ENCODE results near the gene DYNC2H1.
"Not testable (repeated sequence)": the region's sequence is repeated elsewhere in the genome, so short reads cannot be mapped to it uniquely, and the experiment has no call there.

The DYNC2H1 gene

DNA sequence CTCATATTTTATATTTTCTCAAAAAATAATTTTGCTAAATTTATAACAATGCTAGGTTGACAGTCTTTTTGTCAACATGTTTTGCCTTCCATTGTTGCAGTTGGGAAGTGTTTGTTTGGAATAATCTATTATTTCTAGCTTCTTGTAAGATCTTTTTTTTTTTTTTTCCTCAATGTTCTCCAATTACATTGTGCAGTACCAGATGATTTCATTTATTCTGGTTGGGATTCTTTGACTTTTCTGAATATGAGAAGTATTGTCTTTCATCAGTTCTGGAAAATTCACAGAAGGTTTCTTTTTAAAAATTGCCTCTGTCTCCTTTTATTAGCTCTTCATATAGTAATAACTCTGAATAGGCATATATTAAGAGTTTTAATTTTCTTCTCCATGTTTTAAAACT is 245.4 kb downstream of the DYNC2H1 start:
- Mint-ChIP-seq H3K9me3 (no peaks in the 10 kb centered on the region), H3K27me3 (no peaks in the 10 kb centered on the region), H3K27ac (peak overlapping the region in 1 of 2 donors; percentile 34), H3K4me1 (no peaks in the 10 kb centered on the region), H3K4me3 (no peak overlapping the region)
- DNase-seq (no peak), ATAC-seq (no peak)

DNA sequence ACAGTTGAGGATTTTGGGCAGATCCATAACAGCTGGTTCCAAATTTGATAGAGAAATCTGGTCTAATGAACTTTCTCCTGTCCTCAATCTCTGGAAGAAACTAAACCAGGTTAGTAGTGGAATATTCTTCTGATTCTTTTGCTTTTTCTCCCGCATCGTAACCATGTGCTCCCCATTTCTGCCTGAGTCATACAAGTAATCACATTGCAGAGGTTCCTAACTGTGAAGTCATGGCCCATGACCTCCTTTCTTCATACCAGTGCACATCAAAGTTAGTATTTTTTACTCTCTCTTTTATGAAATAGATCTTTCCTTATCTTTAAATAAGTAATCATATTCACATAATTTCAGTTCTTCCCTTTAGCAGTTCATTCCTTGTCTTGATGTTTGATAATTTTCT is 249.0 kb downstream of the DYNC2H1 start:
- Mint-ChIP-seq H3K9me3 (no peaks in the 10 kb centered on the region), H3K4me3 (no peak overlapping the region), H3K27me3 (no peaks in the 10 kb centered on the region), H3K27ac (no peak overlapping the region), H3K4me1 (no peaks in the 10 kb centered on the region)
- DNase-seq (no peak), ATAC-seq (no peak)

DNA sequence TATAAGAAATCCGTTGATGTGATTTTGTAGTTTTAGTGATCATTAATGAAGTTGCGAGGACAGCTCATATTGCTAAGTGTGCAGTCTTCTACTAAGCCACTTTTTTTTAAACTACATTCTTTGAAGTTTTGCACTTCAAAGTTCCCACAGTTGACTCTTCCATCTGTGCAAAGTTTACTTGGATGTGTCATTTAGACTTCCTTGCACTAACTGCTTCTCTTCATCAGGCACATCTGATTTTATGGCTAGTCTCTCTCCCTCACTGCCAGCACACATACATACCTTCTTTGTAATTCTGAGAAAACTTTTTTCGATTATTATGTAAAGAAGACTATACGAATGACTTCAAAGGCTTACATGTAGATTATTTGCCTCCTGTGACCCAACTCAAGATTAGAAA is 250.0 kb downstream of the DYNC2H1 start:
- no peaks in the 10 kb centered on the region for H3K9me3 Mint-ChIP-seq
- ATAC-seq = no peak
- H3K4me1 Mint-ChIP-seq = no peaks in the 10 kb centered on the region

DNA sequence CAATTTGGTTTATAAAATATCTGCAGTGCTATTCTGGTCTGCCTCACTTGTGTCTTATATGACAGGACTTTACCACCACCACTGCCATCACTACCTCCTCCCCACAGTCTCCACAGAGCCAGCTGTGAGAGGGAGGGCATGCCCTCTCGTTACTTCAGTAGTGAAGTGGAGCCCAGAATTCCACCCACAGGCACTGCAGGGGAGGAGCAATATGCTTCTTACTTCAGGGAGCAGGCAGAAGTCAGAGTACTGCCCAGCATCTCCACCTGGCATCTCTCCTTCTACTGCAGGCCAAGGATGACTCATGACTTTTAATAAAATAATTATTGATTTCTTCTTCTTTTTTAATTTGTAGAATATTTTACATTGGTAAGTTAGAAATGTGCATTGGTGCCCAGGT is 255.5 kb downstream of the DYNC2H1 start:
- Mint-ChIP-seq H3K4me1 (no peaks in the 10 kb centered on the region), H3K27ac (no peak overlapping the region), H3K9me3 (no peaks in the 10 kb centered on the region), H3K4me3 (no peak overlapping the region), H3K27me3 (no peaks in the 10 kb centered on the region)
- no peak for DNase-seq
- no peak for ATAC-seq

More for the DNA sequence above, 250.0 kb downstream of the DYNC2H1 start:
- DNase-seq = no peak
- no peak overlapping the region for H3K27ac Mint-ChIP-seq
- no peaks in the 10 kb centered on the region for H3K27me3 Mint-ChIP-seq
- H3K4me3 Mint-ChIP-seq = no peak overlapping the region

DNA sequence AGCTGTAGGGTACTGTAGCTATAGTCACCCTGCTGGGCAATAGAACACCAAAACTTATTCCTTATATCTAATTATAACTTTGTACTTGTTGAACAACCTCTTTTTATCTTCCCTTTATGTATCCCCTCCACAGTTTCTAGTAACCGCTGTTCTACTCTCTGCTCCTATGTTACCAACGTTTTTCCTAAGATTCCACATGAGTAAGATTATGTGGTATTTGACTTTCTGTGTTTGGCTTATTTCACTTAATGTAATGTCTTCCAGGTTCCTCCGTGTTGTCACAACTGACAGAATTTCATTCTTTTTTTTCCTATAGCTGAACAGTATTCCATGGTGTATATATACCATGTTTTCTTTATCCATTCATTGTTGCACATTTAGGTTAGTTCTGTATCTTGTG is 258.4 kb downstream of the DYNC2H1 start:
- no peak for DNase-seq

DNA sequence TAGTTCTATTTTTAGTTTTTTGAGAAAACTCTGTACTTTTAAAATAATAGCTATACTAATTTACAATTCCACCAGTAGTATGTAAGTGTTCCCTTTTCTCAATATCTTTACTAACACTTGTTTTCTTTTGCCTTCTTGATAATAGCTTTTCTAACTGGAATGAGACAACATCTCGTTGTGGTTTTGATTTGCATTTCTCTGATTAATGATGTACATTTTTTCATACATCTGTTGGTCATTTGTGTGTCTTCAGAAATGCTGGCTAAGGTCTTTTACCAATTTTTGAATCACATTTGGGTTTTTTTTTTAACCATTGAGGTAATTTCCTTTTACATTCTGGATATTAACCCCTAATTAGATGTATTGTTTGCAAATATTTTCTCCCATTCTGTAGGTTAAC is 258.9 kb downstream of the DYNC2H1 start:
- H3K9me3 Mint-ChIP-seq = peaks cover 0 to 7% of the 10 kb centered on the region in 2 donors
- ATAC-seq (no peak), DNase-seq (no peak)
- no peak overlapping the region for H3K27ac Mint-ChIP-seq
- H3K27me3 Mint-ChIP-seq = no peaks in the 10 kb centered on the region
- H3K4me3 Mint-ChIP-seq = no peak overlapping the region
- no peaks in the 10 kb centered on the region for H3K4me1 Mint-ChIP-seq

More for the DNA sequence above, 258.4 kb downstream of the DYNC2H1 start:
- H3K9me3 Mint-ChIP-seq = peaks cover 0 to 5% of the 10 kb centered on the region in 2 donors
- no peak overlapping the region for H3K27ac Mint-ChIP-seq
- no peaks in the 10 kb centered on the region for H3K27me3 Mint-ChIP-seq
- no peak overlapping the region for H3K4me3 Mint-ChIP-seq
- ATAC-seq = no peak
- no peaks in the 10 kb centered on the region for H3K4me1 Mint-ChIP-seq

DNA sequence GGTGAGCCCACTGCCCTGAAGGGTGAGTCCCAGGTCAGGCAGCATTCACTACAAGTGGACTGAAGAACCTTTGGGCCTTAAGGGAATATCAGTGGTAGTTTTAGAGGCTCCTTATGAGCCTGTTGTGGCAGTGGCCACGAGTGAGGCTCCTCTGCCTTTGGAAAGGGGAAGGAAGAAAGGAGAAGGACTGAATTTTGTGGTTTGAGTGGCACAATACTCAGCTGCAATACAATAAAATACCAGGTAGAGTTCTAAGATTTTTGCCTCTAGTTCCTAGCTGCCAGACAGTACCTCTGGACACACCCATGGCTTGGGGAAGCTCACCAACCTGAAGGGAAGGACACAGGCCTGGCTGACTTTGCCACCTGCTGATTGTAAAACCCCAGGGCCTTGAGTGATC is 260.9 kb downstream of the DYNC2H1 start:
- H3K27ac Mint-ChIP-seq = peak overlapping the region in 1 of 2 donors; percentile 8
- no peaks in the 10 kb centered on the region for H3K27me3 Mint-ChIP-seq
- H3K9me3 Mint-ChIP-seq = peaks cover 7 to 19% of the 10 kb centered on the region in 2 donors
- no peaks in the 10 kb centered on the region for H3K4me1 Mint-ChIP-seq
- no peak for DNase-seq
- H3K4me3 Mint-ChIP-seq = no peak overlapping the region
- no peak for ATAC-seq

DNA sequence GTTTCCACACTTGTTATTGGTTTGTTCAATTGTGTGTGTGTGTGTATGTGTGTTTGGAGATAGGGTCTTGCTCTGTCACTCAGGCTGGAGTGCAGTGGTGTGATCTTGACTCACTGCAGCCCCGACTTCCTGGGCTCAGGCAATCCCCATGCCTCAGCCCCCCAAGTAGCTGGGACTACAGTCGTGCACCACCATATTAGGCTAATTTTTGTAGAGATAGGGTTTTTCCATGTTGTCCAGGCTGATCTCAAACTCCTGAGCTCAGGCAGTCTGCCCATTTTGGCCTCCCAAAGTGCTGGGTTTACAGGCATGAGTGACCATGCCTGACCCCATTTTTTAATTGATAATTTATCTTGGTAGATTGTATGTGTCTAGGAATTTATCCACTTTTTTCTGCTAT is 263.7 kb downstream of the DYNC2H1 start:
- Mint-ChIP-seq H3K4me1 (no peaks in the 10 kb centered on the region), H3K4me3 (no peak overlapping the region), H3K27me3 (no peaks in the 10 kb centered on the region), H3K9me3 (peaks cover 22 to 40% of the 10 kb centered on the region in 2 donors), H3K27ac (no peak overlapping the region)
- ATAC-seq (no peak), DNase-seq (no peak)

DNA sequence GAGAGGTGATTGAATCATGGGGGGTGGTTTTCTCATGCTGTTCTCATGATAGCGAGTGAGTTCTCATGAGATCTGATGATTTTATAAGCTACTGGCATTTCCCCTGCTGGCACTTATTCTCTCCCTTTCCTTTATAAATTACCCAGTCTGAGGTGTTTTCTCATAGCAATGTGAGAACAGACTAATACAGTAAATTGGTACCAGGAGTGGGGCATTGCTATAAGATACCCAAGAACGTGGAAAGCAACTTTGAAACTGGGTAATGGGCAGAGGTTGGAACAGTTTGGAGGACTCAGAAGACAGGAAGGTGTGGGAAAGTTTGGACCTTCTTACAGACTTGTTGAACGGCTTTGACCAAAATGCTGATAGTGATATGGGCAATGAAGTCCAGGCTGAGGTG is 265.0 kb downstream of the DYNC2H1 start:
- peaks cover 22 to 40% of the 10 kb centered on the region in 2 donors for H3K9me3 Mint-ChIP-seq
- ATAC-seq, H3K4me1 Mint-ChIP-seq: not testable (repeated sequence)

DNA sequence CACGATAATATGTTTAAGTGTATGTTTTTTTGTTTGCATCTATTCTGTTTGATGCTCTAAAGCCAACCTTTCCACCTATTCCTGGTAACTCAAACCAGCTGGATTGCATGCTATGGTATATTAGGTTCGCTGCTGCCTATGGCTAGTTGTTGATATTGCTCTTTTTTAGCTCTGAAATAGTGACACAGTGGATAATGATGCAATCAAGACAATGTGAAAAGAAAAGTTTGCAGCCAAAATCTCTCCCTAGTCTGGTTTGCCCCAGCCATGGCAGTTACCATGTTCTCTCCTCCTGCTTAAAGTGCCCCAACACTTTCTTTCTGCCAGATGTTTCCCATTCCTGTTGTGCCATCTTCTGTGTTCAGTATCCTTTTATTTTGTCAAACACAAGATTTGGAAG is 269.7 kb downstream of the DYNC2H1 start:
- no peak overlapping the region for H3K4me3 Mint-ChIP-seq
- H3K27ac Mint-ChIP-seq = no peak overlapping the region
- peaks cover 22 to 33% of the 10 kb centered on the region in 2 donors for H3K9me3 Mint-ChIP-seq
- no peaks in the 10 kb centered on the region for H3K27me3 Mint-ChIP-seq
- no peak for DNase-seq
- no peaks in the 10 kb centered on the region for H3K4me1 Mint-ChIP-seq
- ATAC-seq = no peak

More for the DNA sequence above, 265.0 kb downstream of the DYNC2H1 start:
- H3K4me3 Mint-ChIP-seq, H3K27ac Mint-ChIP-seq, DNase-seq, H3K27me3 Mint-ChIP-seq: not testable (repeated sequence)

DNA sequence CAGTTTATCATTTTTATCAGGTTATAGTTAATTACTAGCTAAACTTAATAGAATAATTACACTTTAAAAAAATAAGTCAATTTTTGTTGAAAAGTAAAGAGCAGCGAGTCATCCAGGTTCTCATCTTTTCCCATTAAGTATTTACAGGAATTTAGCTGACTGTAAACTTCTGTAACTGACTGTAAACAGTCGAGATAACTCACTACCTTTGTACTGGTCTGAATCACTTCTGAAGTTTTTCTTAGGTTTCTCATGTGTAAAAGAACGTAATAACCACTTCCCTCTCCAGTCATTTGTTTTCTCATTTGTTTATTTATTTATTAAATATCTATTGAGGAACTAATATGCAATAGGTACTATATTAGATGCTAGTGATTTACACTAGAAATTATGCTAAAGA is 270.8 kb downstream of the DYNC2H1 start:
- Mint-ChIP-seq H3K4me3 (no peak overlapping the region), H3K27ac (no peak overlapping the region), H3K27me3 (no peaks in the 10 kb centered on the region), H3K4me1 (no peaks in the 10 kb centered on the region), H3K9me3 (peaks cover 16 to 22% of the 10 kb centered on the region in 2 donors)
- no peak for ATAC-seq
- no peak for DNase-seq

DNA sequence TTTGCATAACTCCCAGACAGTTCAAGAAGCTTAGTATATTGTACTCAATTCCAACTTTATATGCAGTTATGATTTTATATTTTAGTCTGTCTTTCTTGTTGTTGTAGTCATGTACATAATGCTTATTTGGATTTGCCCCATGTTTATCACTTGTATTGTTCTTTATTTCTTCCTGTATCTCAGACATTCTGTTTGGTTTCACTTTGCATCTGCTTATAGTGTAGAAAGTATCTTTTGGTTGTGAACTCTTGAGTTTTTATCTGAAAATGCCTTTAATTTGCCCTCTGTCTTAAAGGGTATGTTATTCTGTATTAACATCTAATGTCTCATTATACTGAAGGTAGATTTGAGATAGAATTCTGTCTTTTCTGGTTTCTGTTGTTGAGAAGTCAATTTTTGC is 275.4 kb downstream of the DYNC2H1 start:
- no peaks in the 10 kb centered on the region for H3K27me3 Mint-ChIP-seq
- no peaks in the 10 kb centered on the region for H3K4me1 Mint-ChIP-seq
- DNase-seq (no peak), ATAC-seq (no peak)
- no peak overlapping the region for H3K4me3 Mint-ChIP-seq
- no peak overlapping the region for H3K27ac Mint-ChIP-seq
- peaks cover 0 to 7% of the 10 kb centered on the region in 2 donors for H3K9me3 Mint-ChIP-seq

DNA sequence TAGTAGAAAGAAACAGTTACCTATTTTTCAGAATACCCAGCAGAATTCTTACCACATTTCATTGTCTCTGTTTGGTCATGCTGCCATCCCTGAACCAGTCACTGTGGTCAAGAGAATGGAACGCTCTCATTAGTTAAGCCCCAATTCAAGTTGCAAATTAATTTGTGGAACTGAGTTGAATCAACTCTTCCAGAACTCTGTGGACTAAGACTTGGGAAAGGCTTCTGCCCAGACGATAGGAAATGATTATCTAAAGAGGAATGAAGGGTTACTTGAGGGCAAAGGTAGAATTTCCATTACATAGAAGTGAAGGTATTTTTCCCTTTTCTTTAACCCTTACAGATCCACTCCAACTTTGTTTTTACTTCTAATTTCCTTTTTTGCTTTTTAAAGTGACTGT is 286.4 kb downstream of the DYNC2H1 start:
- Mint-ChIP-seq H3K4me3 (no peak overlapping the region), H3K4me1 (no peaks in the 10 kb centered on the region), H3K27ac (no peak overlapping the region), H3K9me3 (peaks cover 0 to 7% of the 10 kb centered on the region in 2 donors), H3K27me3 (no peaks in the 10 kb centered on the region)
- ATAC-seq (no peak), DNase-seq (no peak)

DNA sequence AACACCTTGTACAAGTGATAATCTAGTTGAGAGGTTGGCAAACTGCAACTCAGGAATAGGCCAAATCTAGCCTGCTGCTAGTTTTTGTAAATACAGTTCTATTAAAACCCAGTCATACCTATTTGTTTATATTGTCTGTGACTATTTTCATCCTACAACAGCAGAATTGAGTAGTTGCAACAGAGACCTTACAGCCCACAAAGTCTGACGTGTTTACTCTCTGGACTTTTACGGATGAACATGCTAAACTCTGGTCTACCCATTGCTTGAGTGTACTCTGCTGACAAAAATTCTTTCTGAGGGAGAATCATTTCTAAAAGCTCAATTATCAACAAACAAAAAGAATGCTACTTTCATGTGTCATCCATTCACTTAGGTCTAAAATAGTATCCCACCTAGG is 287.0 kb downstream of the DYNC2H1 start:
- no peaks in the 10 kb centered on the region for H3K4me1 Mint-ChIP-seq
- peaks cover 2% of the 10 kb centered on the region in 2 donors for H3K9me3 Mint-ChIP-seq
- DNase-seq = no peak
- no peak overlapping the region for H3K27ac Mint-ChIP-seq
- no peak for ATAC-seq
- H3K4me3 Mint-ChIP-seq = no peak overlapping the region
- H3K27me3 Mint-ChIP-seq = no peaks in the 10 kb centered on the region

DNA sequence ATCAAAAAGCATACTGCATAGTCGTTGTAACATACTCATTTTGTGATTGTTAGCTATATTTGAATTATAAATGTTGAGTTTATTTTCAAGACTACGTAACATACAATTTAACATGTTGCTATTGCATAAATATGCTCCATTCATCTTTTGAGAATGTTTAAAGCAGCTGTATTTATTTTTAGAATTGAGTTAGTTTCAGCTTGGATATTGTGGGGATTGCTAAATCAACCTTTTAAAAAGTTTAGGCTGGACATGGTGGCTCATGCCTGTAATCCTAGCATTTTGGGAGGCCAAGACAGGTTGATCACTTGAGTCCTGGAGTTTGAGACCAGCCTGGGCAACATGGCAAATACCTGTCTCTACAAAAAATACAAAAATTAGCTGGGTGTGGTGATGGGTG is 288.1 kb downstream of the DYNC2H1 start:
- H3K27ac Mint-ChIP-seq = no peak overlapping the region
- H3K9me3 Mint-ChIP-seq = peaks cover 0 to 4% of the 10 kb centered on the region in 2 donors
- ATAC-seq (no peak), DNase-seq (no peak)
- H3K4me3 Mint-ChIP-seq = no peak overlapping the region
- H3K27me3 Mint-ChIP-seq = no peaks in the 10 kb centered on the region
- no peaks in the 10 kb centered on the region for H3K4me1 Mint-ChIP-seq

DNA sequence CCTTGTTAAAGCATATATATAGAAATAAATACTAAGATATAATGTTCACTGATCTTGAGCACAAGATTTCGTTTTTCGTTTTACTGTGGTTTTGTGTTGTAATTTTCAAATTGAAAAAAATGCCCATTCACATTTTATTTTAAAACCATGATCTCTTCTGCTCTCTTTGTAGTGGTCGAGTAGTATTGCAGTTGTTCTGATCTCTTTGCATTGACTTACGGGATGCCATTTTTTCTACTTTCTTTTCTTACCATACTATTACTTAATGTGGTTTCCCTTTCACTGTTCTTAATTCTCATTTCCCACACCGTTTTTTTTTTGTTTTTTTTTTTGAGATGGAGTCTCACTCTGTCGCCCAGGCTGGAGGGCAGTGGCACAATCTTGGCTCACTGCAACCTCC is 289.6 kb downstream of the DYNC2H1 start:
- Mint-ChIP-seq H3K27ac (no peak overlapping the region), H3K4me1 (no peaks in the 10 kb centered on the region), H3K4me3 (no peak overlapping the region), H3K27me3 (no peaks in the 10 kb centered on the region), H3K9me3 (peaks cover 0 to 4% of the 10 kb centered on the region in 2 donors)
- DNase-seq (no peak), ATAC-seq (no peak)

DNA sequence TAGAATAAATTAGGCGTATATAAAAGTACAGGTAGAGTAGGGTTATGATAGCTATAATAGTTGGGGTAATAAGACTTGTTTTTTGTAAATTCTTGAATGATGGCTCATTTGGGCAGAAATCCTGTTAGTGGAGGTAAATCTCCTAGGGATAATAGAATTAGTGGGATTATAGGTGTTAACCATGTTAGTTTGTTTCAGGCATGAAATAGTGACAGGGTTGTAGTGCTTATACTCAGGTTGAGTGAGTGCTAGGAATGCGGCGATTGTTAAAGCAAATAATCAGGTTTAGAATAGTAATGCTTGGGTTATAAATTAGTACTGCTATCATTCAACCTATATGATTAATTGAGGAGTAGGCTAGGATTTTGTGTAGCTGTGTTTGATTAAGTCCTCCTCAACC is 297.1 kb downstream of the DYNC2H1 start:
- H3K4me3 Mint-ChIP-seq = no peak overlapping the region
- DNase-seq = no peak
- H3K9me3 Mint-ChIP-seq = peaks cover 0 to under 1% of the 10 kb centered on the region in 2 donors
- no peak for ATAC-seq
- H3K27me3 Mint-ChIP-seq = no peaks in the 10 kb centered on the region
- no peak overlapping the region for H3K27ac Mint-ChIP-seq
- no peaks in the 10 kb centered on the region for H3K4me1 Mint-ChIP-seq

Measured in stimulated activated naive CD8-positive, alpha-beta T cell treated with anti-CD3 and anti-CD28 coated beads, Interleukin-15, amount 100 ng/mL, for 72 hours (primary cell).